ENCODE results near the gene EN2. TPM values are rescaled to one million over a fixed set of nuclear protein-coding genes. Genes with fewer than 3 reads are reported as not detected.

Gene EN2
- total RNA-seq, 4 donors from 2014 or later: not detected

GRCh38 chr7:155471718-155472117, 13.8 kb downstream of the EN2 start:
- Histone ChIP-seq H3K4me3 (no peak overlapping the region), H3K27ac (no peak overlapping the region), H3K36me3 (no peaks in the 10 kb centered on the region), H3K9me3 (no peaks in the 10 kb centered on the region), H3K27me3 (peaks cover 100% of the 10 kb centered on the region), H3K4me1 (peaks cover 9 to 17% (median 14%) of the 10 kb centered on the region in 4 donors)
- intact Hi-C loops (cut with DNase I; ENCODE audit: low total_unique reads) (no loop called here), in situ Hi-C loops (cut with MboI; ENCODE audit: low pct_ligation_motif_present in 1 of 4, low pct_unique_long_range_greater_than_20kb in 1 of 4, low sequenced_read_pairs in 3 of 4) (no loop called here)
- DNase-seq: no peak
- TF ChIP-seq CTCF (IDR thresholded peaks at IDR 0.05) (no peak), POLR2AphosphoS5 (IDR thresholded peaks at IDR 0.05) (no peak), POLR2A (IDR thresholded peaks at IDR 0.05) (no peak), EP300 (IDR thresholded peaks at IDR 0.05; ENCODE audit: low read depth) (no peak)
- 10 to 13% methylated on average over 8 to 11 of the region's 11 CpGs for WGBS, 2 donors (ENCODE audit: low coverage in 1 of 2)

- DNase-seq: no peak
- H3K4me3 ChIP-seq: no peak overlapping the region
- H3K27me3 ChIP-seq: peaks cover 94% of the 10 kb centered on the region
- in situ Hi-C loops (cut with MboI; ENCODE audit: low pct_ligation_motif_present in 1 of 4, low pct_unique_long_range_greater_than_20kb in 1 of 4, low sequenced_read_pairs in 3 of 4) (no loop called here), intact Hi-C loops (cut with DNase I; ENCODE audit: low total_unique reads) (no loop called here)
- no peaks in the 10 kb centered on the region for H3K4me1 ChIP-seq
- H3K9me3 ChIP-seq: no peaks in the 10 kb centered on the region
- no peak overlapping the region for H3K27ac ChIP-seq
- WGBS, 2 donors (ENCODE audit: low coverage in 1 of 2): 64 to 72% methylated on average over 4 of the region's 4 CpGs
- TF ChIP-seq EP300 (IDR thresholded peaks at IDR 0.05; ENCODE audit: low read depth) (no peak), CTCF (IDR thresholded peaks at IDR 0.05) (no peak), POLR2AphosphoS5 (IDR thresholded peaks at IDR 0.05) (no peak), POLR2A (IDR thresholded peaks at IDR 0.05) (no peak)
- no peaks in the 10 kb centered on the region for H3K36me3 ChIP-seq
These were observed 19.5 kb downstream of the EN2 start for GRCh38 chr7:155477476-155477875.

- intact Hi-C loops (cut with DNase I; ENCODE audit: low total_unique reads): no loop called here
- in situ Hi-C loops (cut with MboI; ENCODE audit: low pct_ligation_motif_present in 1 of 4, low pct_unique_long_range_greater_than_20kb in 1 of 4, low sequenced_read_pairs in 3 of 4): no loop called here
- H3K36me3 ChIP-seq: no peaks in the 10 kb centered on the region
- 84% methylated on average over 4 to 11 of the region's 11 CpGs for WGBS, 2 donors (ENCODE audit: low coverage in 1 of 2)
- TF ChIP-seq CTCF (IDR thresholded peaks at IDR 0.05) (no peak), POLR2A (IDR thresholded peaks at IDR 0.05) (no peak), EP300 (IDR thresholded peaks at IDR 0.05; ENCODE audit: low read depth) (no peak), POLR2AphosphoS5 (IDR thresholded peaks at IDR 0.05) (no peak)
- H3K9me3 ChIP-seq: no peaks in the 10 kb centered on the region
- H3K4me1 ChIP-seq: no peaks in the 10 kb centered on the region
- H3K27ac ChIP-seq: no peak overlapping the region
- no peak overlapping the region for H3K4me3 ChIP-seq
- DNase-seq: no peak
- peaks cover 74% of the 10 kb centered on the region for H3K27me3 ChIP-seq
These were observed 23.8 kb downstream of the EN2 start for GRCh38 chr7:155481764-155482163.

GRCh38 chr7:155482511-155483183, 24.7 kb downstream of the EN2 start:
- intact Hi-C loops (cut with DNase I; ENCODE audit: low total_unique reads) (no loop called here), in situ Hi-C loops (cut with MboI; ENCODE audit: low pct_ligation_motif_present in 1 of 4, low pct_unique_long_range_greater_than_20kb in 1 of 4, low sequenced_read_pairs in 3 of 4) (no loop called here)
- Histone ChIP-seq H3K36me3 (no peaks in the 10 kb centered on the region), H3K9me3 (no peaks in the 10 kb centered on the region), H3K4me3 (no peak overlapping the region), H3K4me1 (no peaks in the 10 kb centered on the region), H3K27me3 (peaks cover 69% of the 10 kb centered on the region), H3K27ac (no peak overlapping the region)
- TF ChIP-seq CTCF (IDR thresholded peaks at IDR 0.05) (no peak), POLR2AphosphoS5 (IDR thresholded peaks at IDR 0.05) (no peak), POLR2A (IDR thresholded peaks at IDR 0.05) (no peak), EP300 (IDR thresholded peaks at IDR 0.05; ENCODE audit: low read depth) (no peak)
- WGBS, 2 donors (ENCODE audit: low coverage in 1 of 2): 40 to 70% methylated on average over 2 to 17 of the region's 17 CpGs
- no peak for DNase-seq

Measured in transverse colon (tissue), 4 donors.